ENCODE measurements around the gene TCF21. TPM values are rescaled to one million over a fixed set of nuclear protein-coding genes. Genes with fewer than 3 reads are reported as not detected.
A peak's percentile ranks its signal among the peaks of the same experiment; 100 is the strongest.

The TCF21 gene
- total and polyA plus RNA-seq, 2 of the 4 experiments (the other 2 are of a cell fraction) = 6.6 to 10.0 TPM

- no peak overlapping the region for H3K27ac ChIP-seq (ENCODE audit: insufficient read depth, low read length)
- no peak overlapping the region for H2BK20ac ChIP-seq (ENCODE audit: low read depth, low read length)
- CTCF ChIA-PET = interaction anchor here (0.7 kb wide), 2 partner anchors 658 to 1295 kb away, joined by 3 to 4 read pairs; no protein-coding TSS in a partner anchor
- H3K56ac ChIP-seq (ENCODE audit: extremely low read depth, insufficient read depth, low read length) = no peak overlapping the region
- in situ Hi-C loops (cut with MboI; ENCODE audit: low sequenced_read_pairs) = loop anchor here (10.0 kb wide), 1 partner anchor 125 kb away; no protein-coding TSS in a partner anchor
- no CpG with 5 or more reads among the region's 8 CpGs for WGBS, 2 experiments (ENCODE audit: extremely low coverage in 2 of 2, insufficient read length in 1 of 2)
- no peaks in the 10 kb centered on the region for H3K27me3 ChIP-seq (ENCODE audit: control insufficient read depth, insufficient read depth, low read length)
- TF ChIP-seq RFX5 (IDR thresholded peaks at IDR 0.05; ENCODE audit: low read depth, low read length) (no peak), RAD21 (IDR thresholded peaks at IDR 0.05; ENCODE audit: low read length) (no peak)
- no peak overlapping the region for H3K14ac ChIP-seq (replicated peaks; ENCODE audit: low read depth, low read length)
- no TSS peak for BruUV-seq (replicated peaks)
- no peak overlapping the region for H4K91ac ChIP-seq (ENCODE audit: insufficient read depth, low read depth, low read length)
- H3K18ac ChIP-seq (ENCODE audit: low read depth, low read length) = no peak overlapping the region
- no peaks in the 10 kb centered on the region for H3K36me3 ChIP-seq (ENCODE audit: control insufficient read depth, insufficient read depth, low read length)
- intact Hi-C loops (cut with micrococcal nuclease) = no loop called here
- dilution Hi-C loops (cut with HindIII; ENCODE audit: low sequenced_read_pairs, unreplicated experiment) = no loop called here
- H2BK120ac ChIP-seq (ENCODE audit: low read depth, low read length) = no peak overlapping the region
- no peak overlapping the region for H2AK9ac ChIP-seq (replicated peaks; ENCODE audit: low read depth, low read length, poor library complexity)
- no peaks in the 10 kb centered on the region for H3K79me1 ChIP-seq (ENCODE audit: low read depth in 1 of 2, low read length in 2 of 2)
- no peak overlapping the region for H3K4ac ChIP-seq (ENCODE audit: low read depth, low read length)
- no peak for ATAC-seq (ENCODE audit: low read depth)
- no peak overlapping the region for H2AFZ ChIP-seq (replicated peaks; ENCODE audit: low read length, poor library complexity)
- H3K4me1 ChIP-seq (ENCODE audit: control insufficient read depth, insufficient read depth, low read length) = peaks cover 2% of the 10 kb centered on the region; the same call in 1 of the 2 replicates
- H3K23ac ChIP-seq (ENCODE audit: low read depth, low read length) = no peak overlapping the region
- no peaks in the 10 kb centered on the region for H3K9me1 ChIP-seq (ENCODE audit: insufficient read depth, low read length)
- H3K9me3 ChIP-seq (ENCODE audit: control insufficient read depth, insufficient read depth, low read length) = no peaks in the 10 kb centered on the region
- no peak overlapping the region for H2BK15ac ChIP-seq (ENCODE audit: low read depth, low read length)
- POLR2A ChIA-PET (ENCODE audit: unreplicated experiment) = no interaction called here
- H3K4me3 ChIP-seq (ENCODE audit: insufficient read depth, low read depth, low read length) = no peak overlapping the region
- H3K4me2 ChIP-seq (ENCODE audit: low read depth, low read length) = no peak overlapping the region
- H2AK5ac ChIP-seq (ENCODE audit: low read depth, low read length) = no peak overlapping the region
- H2BK5ac ChIP-seq (ENCODE audit: low read depth, low read length, poor library complexity, severe bottlenecking) = no peak overlapping the region
- H4K8ac ChIP-seq (ENCODE audit: low read depth in 2 of 2, low read length in 2 of 2) = no peak overlapping the region
- 0 out of 2 replicates have a peak overlapping the region, but pooled peaks have one; percentile 56 for H4K5ac ChIP-seq (ENCODE audit: low read depth, low read length)
- H3K9ac ChIP-seq (ENCODE audit: low read depth, low read length) = no peak overlapping the region
- H4K20me1 ChIP-seq (ENCODE audit: insufficient read depth, low read length) = no peaks in the 10 kb centered on the region
- no peak for DNase-seq
Observed at GRCh38 chr6:133939778-133940667, 51.1 kb downstream of the TCF21 start.

Other genes with a start within 250 kb of the TCF21 start
- gene TBPL1, start 64.1 kb downstream of the TCF21 start, total RNA-seq (2012; rRNA removed) = 25.6 and 38.3 TPM in 2 replicates
- 32.5 and 34.0 TPM in 2 replicates for gene TBPL1, start 64.1 kb downstream of the TCF21 start, polyA plus RNA-seq (2012; rRNA removed)
- gene SLC2A12, start 163.5 kb downstream of the TCF21 start, total RNA-seq (2012; rRNA removed) = 11.5 and 12.5 TPM in 2 replicates
- 4.8 and 5.8 TPM in 2 replicates for gene SLC2A12, start 163.5 kb downstream of the TCF21 start, polyA plus RNA-seq (2012; rRNA removed)

All from IMR-90 (cell line).